GM21390 (cell line): Measurements from ENCODE around the gene SPINK9.

Experiments
- ATAC-seq: cut with Tn5 transposase; IDR thresholded peaks from one replicate; pipeline ENCODE4 v1.9.1; 2021; ENCODE audit not compliant: unreplicated experiment

Gene SPINK9

GRCh38 chr5:148364343-148364742 lies 29.0 kb downstream of the SPINK9 start:
- ATAC-seq, result no peak

- ATAC-seq, result no peak
These were observed 32.9 kb downstream of the SPINK9 start for GRCh38 chr5:148368299-148368698.

GRCh38 chr5:148372166-148372725 lies 36.9 kb downstream of the SPINK9 start:
- no peak for ATAC-seq

- ATAC-seq, result no peak
These were observed 37.5 kb downstream of the SPINK9 start for GRCh38 chr5:148372893-148373292.

- peak; percentile 88 for ATAC-seq
These were observed 39.5 kb downstream of the SPINK9 start for GRCh38 chr5:148374690-148375360.

- no peak for ATAC-seq
These were observed 40.8 kb downstream of the SPINK9 start for GRCh38 chr5:148376198-148376597.

GRCh38 chr5:148378670-148379069 lies 43.3 kb downstream of the SPINK9 start:
- no peak for ATAC-seq

GRCh38 chr5:148379340-148379739 lies 44.0 kb downstream of the SPINK9 start:
- no peak for ATAC-seq

GRCh38 chr5:148381906-148382305 lies 46.5 kb downstream of the SPINK9 start:
- no peak for ATAC-seq

- no peak for ATAC-seq
These were observed 47.6 kb downstream of the SPINK9 start for GRCh38 chr5:148382961-148383360.

- ATAC-seq, result peak; percentile 97
These were observed 48.4 kb downstream of the SPINK9 start, which contains the start of gene FBXO38 for GRCh38 chr5:148383564-148384379. Gene FBXO38 (plus strand): TSS chr5:148383958. CDS start chr5:148394777, 10,819 bp downstream.

GRCh38 chr5:148384380-148384737 lies 49.0 kb downstream of the SPINK9 start:
- peak; percentile 33 for ATAC-seq

GRCh38 chr5:148385094-148385493 lies 49.7 kb downstream of the SPINK9 start:
- no peak for ATAC-seq

GRCh38 chr5:148386041-148386440 lies 50.7 kb downstream of the SPINK9 start:
- ATAC-seq, result no peak

GRCh38 chr5:148387325-148387724 lies 52.0 kb downstream of the SPINK9 start:
- ATAC-seq, result no peak

GRCh38 chr5:148388696-148389095 lies 53.3 kb downstream of the SPINK9 start:
- ATAC-seq, result no peak
